NB4 (cell line): ENCODE results near the gene HTRA1.

ENCODE experiments used
- DNase-seq: peaks from one replicate; pipeline ENCODE4 v3.0.0; 2010; ENCODE audit warnings: low read depth
- H3K4me3 ChIP-seq: one replicate; pipeline ENCODE4 v1.5.1; 2011; ENCODE audit warnings: mild to moderate bottlenecking, low read depth, low read length, moderate library complexity
- CTCF ChIP-seq: IDR thresholded peaks from one replicate; pipeline ENCODE4 v1.5.1; 2012; ENCODE audit warnings: low read depth, low read length
- MAX ChIP-seq: IDR thresholded peaks from 2 replicates; pipeline ENCODE4 v1.6.1; 2011; ENCODE audit warnings: low read depth, low read length
- MYC ChIP-seq: IDR thresholded peaks from 2 replicates; pipeline ENCODE4 v1.6.1; 2011; ENCODE audit warnings: low read depth, low read length
- POLR2A ChIP-seq: IDR thresholded peaks from 2 replicates; pipeline ENCODE4 v1.6.1; 2011; ENCODE audit warnings: mild to moderate bottlenecking; ENCODE audit not compliant: insufficient read length; ENCODE audit errors: extremely low read depth

HTRA1 gene

GRCh38 chr10:122493761-122494160 is 32.4 kb downstream of the HTRA1 start:
- no peak for TF ChIP-seq CTCF
- no peak for TF ChIP-seq MAX
- TF ChIP-seq MYC = no peak
- TF ChIP-seq POLR2A = no peak
- DNase-seq = no peak

GRCh38 chr10:122494173-122494820 is 32.9 kb downstream of the HTRA1 start:
- no peak for DNase-seq
- TF ChIP-seq CTCF (no peak), MYC (no peak), MAX (no peak), POLR2A (no peak)

More at GRCh38 chr10:122493761-122494160, 32.4 kb downstream of the HTRA1 start:
- no peak overlapping the region for H3K4me3 ChIP-seq

GRCh38 chr10:122494833-122495232 is 33.5 kb downstream of the HTRA1 start:
- H3K4me3 ChIP-seq = no peak overlapping the region
- TF ChIP-seq POLR2A (no peak), CTCF (no peak), MAX (no peak), MYC (no peak)
- no peak for DNase-seq

More at GRCh38 chr10:122494173-122494820, 32.9 kb downstream of the HTRA1 start:
- no peak overlapping the region for H3K4me3 ChIP-seq

GRCh38 chr10:122495406-122496340 is 34.3 kb downstream of the HTRA1 start:
- no peak for DNase-seq
- no peak for TF ChIP-seq MAX
- TF ChIP-seq MYC = no peak
- no peak for TF ChIP-seq CTCF
- TF ChIP-seq POLR2A = no peak
- no peak overlapping the region for H3K4me3 ChIP-seq

- no peak for DNase-seq
- TF ChIP-seq CTCF (no peak), POLR2A (no peak), MAX (no peak), MYC (no peak)
These were observed 35.9 kb downstream of the HTRA1 start for GRCh38 chr10:122497241-122497640.

More at GRCh38 chr10:122497241-122497640, 35.9 kb downstream of the HTRA1 start:
- H3K4me3 ChIP-seq = no peak overlapping the region
